HG02885 (cell line): ENCODE data around the gene GFAP.

ENCODE experiments used
- ATAC-seq: cut with Tn5 transposase; IDR thresholded peaks from one replicate; pipeline ENCODE4 v1.9.1; 2021; ENCODE audit warnings: mild to moderate bottlenecking; ENCODE audit not compliant: unreplicated experiment, poor library complexity

Gene GFAP

DNA sequence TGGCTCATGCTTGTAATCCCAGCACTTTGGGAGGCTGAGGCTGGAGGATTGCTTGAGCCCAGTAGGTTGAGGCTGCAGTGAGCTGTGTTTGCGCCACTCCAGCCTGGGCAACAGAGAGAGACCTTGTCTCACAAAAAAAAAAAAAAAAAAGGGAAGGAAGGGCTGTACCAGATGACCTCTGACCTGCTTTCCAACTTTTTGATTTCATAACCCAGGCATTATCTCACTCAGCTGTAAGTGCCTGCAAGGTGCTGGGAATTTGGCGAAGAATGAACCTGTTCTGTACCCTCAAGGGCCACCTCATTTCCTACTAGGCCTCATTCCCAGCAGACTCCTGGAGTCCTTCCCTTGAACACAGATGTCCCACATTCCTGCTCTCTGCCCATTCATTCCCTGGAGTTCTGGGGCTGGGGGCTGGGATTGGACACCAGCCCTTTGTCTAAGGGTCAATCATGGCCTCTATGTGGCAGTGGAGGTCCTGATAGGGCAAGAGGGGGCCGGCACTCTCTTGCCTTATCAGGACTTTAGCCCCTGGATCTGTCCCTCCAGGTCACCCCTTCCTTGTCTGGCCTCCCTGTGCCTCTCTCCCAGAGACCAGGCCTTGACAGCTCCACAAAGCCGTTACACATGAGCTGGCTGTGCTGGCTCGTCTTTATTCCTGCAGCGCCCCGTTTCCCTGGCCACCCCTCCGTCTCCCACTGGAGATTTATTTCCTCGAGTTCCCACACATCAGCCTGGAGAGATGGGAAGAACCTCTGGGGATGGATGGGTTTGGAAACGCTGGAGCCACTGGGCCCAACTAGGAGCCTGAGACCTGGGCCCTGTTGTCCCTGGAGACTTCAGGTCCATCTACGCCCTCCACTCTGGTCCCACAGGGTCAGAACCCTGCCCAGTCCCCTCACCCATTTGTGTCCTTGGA lies 821 bp upstream of the GFAP start:
- no peak for ATAC-seq

DNA sequence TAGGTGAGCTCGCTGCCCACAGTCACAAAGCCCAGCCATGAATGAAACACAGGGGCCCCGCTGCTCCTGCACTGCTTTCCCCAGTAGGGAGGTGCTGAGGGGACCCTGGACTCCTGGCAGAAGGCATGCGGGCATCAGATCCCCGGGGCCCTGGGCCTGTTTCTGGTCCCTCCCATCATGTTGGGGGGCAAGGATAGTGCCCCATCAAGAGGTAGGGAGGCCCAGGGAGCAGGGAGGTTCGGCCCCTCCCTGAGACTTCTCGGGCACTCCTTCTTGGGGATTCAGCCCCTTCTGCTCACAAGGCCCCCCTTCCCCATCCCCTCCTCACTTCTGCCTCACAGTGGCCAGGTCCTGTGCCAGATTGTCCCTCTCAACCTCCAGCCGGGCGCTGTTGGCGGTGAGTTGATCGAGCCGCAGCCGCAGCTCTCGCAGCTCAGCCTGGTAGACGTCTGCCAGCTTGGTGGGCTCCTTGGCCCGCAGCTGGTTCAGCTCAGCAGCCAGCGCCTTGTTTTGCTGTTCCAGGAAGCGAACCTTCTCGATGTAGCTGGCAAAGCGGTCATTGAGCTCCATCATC lies 515 bp downstream of the GFAP start:
- ATAC-seq = no peak

DNA sequence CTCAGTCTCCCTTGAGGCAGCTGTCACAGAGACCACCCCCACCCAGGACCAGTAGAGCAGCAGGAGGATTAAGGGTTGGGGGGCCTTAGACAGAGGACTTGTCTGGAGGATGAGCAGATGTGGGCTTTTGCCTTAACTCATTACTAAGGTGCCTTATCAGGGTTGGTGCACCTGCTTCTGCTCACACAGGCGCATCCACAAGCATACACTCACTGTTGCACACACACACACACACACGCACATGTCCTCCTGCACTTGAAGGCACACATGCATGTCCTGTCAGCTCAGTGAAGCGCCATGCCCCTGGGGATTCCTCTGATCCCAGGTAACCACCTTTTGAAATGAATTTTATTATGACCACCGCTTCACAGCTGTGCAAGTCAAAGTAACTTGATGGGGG lies 1.2 kb downstream of the GFAP start:
- ATAC-seq = no peak

DNA sequence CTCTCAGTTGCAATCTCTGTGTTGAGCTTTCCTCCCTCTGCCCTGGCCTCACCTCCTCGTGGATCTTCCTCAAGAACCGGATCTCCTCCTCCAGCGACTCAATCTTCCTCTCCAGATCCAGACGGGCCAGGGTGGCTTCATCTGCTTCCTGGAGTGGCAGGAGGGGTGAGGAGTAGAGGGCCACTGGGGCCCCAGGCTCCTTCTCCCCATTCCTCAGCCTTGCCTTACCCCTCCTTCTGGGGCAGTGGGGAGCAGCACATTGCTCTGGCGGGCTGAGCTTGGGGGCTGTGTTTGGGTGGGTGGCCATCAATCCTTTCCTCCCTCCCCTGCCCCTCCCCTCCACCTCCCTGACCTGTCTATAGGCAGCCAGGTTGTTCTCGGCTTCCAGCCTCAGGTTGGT lies 1.6 kb downstream of the GFAP start:
- no peak for ATAC-seq

DNA sequence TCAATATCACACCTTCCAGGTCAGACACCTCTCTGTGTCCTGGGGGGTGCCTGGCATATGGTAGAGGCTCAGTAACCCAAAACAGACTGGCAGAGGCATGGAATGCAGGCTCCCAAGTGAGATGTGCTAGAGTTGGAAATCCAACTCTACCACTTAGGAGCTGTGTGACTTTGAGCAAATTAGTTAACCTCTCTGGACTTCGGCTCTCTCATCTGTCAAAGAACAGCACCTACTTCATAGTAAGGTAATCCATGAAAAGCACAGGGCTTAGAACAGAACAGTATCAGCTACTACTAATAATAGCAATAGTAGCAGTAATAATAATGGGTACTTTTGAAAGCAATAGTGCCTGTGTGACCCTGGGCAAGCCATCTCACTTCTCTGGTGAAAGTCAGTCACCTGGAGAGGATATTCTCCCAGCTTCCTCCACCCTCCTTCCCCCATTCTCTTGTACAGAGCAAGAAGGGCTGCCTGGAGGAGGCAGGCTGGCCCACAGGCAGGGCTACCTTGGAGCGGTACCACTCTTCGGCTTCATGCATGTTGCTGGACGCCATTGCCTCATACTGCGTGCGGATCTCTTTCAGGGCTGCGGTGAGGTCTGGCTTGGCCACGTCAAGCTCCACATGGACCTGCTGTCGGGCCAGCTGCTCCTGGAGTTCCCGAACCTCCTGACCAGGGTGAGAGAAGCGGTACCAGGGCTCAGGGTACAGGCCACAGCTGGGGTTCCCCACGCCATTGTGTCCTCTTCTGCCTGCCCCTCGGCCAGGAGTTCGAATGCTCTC lies 2.3 kb downstream of the GFAP start:
- ATAC-seq = no peak

DNA sequence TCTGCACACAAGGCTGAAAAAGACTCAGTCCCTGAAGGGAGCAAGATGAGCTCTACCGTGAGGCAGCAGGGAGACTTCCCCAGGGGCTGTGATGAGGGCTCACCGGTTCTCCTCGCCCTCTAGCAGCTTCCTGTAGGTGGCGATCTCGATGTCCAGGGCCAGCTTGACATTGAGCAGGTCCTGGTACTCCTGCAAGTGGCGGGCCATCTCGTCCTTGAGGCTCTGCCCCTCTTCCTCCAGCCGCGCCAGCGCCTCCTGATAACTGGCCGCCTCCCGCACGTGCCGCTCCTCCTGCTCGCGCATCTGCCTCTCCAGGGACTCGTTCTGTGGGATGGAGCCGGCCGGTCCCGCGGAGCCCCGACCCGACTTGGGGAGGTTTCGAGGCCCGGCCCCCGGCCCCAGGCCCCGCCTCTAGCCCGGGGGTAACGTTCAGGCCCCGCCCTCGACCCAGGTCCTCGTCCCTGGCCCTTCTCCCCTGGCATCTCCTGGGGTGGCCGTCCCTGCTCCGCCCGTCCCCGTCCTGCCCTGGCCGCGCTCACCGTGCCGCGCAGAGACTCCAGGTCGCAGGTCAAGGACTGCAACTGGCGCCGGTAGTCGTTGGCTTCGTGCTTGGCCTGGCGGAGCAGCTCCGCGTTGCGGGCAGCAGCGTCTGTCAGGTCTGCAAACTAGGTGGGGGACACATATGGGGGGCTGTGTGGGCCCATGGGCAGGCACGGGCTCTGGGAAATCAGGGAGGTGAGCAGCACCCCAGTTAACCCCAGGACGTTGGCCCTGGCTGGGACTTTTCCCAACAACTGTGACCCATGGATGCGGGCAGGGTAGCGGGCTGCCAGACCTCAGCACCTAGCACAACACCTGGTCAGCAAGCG lies 3.9 kb downstream of the GFAP start:
- ATAC-seq = no peak

DNA sequence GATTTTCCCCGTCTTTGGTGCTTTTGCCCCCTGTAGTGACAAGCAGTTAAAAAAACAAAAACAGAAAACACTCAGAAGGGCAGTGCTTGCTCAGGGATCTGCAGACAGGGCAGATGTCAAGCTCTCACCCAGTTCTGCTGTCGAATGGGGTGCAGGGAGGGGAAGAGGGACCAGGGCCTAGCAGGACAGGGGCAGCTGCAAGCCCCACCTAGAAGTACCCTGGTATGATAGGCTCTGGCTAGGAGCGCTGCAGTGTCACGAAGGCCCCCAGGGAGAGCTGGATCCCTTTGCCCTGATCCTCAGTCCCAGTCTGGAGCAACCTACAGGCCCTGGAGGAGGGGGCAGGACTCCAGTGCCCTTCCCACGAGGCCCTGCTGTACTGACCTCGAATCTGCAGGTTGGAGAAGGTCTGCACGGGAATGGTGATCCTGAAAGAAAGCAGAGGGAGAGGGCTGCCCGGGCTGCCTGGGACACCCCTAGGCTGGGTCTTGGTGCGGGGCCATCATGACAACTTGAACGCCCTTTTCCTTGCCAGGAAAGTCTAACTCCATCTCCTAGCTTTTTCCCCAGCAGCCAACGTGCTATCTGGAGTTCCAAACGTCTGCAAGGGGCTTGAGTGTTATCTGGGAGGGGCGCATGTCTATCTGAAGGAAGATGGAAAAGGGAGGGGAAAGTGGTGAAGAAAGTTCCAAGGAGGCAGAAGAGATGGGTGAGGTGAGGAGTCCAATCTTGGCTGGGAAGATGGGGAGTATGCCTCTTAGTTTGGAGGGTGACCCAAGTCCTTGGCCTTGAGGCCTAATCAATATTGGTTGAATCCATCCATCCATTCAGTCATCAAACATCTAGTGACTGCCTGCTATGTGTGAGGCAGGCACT lies 4.8 kb downstream of the GFAP start:
- no peak for ATAC-seq

DNA sequence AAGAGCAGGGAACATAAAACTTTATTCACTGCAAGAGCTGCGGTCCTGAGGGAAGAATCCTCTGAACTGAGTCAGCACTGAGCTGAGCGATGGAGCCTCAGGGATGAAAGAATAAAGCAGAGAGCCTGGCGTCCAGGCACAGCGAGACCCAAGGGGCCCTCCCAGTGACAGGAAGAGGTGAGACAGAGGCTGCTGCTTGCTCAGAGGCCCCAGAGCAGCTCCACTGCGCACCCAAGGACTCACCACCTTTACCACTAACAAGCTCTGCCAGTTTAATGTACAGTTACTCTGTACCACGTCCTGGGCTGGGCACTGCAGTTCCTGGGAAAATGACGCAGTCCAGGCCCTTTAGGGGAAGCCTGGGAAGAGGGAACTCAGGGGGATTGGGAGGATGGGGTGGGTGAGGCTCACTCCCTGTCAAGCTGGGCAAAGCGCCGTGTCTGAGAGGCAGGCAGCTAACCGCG lies 5.6 kb downstream of the GFAP start:
- ATAC-seq = no peak

DNA sequence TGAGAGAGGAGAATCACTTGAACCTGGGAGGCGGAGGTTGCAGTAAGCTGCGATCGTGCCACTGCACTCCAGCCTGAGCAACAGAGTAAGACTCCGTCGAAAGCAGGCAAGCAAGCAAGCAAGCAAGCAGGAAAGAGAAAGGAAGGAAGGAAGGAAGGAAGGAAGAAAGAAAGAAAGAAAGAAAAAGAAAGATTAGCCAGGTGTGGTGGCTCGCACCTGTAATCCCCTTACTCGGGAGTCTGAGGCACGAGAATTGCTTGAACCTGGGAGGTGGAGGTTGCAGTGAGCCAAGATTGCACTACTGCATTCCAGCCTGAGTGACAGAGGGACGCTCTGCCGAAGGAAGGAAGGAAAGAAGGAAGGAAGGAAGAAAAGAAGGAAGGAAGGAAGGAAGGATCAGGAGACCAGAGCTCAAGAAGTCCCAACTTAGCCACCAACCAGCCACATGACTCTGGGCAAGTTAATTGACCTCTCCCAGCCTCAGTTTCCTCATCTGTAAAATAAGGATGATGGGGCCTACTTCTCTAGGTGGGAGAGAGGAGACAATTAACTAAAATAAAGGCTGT lies 6.5 kb downstream of the GFAP start:
- ATAC-seq = no peak

DNA sequence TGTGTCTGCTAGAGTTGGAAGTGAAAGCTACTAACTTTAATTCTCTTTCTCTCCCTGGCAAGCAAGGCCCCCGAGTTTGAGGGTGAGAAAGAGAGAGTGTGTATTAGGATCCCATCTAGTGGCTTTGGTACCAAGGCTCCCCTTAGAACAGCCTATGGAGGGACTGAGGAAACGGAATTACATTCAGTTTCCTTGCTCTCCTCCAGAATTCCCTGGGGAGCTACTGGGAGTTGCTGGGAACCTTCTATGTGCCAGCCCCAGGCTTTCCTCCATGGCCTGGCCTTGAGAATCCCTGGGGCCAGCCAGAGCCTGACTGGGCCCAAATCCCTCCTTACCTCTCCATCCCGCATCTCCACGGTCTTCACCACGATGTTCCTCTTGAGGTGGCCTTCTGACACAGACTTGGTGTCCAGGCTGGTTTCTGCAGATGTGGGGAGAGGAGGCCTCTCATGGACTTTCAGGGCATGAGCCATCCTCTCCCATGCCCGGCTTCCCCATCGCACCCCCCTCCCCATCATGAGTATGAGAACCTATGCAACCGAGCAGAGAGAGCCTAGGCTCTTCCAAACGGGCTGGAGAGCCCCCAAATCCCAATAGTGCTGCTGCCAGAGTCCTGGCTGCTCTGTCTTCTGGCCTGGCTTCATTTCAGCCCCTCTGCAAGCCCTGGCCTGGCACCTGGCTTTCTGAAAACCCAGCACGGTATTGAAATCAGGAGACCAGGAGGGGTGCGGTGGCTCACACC lies 7.4 kb downstream of the GFAP start:
- no peak for ATAC-seq

DNA sequence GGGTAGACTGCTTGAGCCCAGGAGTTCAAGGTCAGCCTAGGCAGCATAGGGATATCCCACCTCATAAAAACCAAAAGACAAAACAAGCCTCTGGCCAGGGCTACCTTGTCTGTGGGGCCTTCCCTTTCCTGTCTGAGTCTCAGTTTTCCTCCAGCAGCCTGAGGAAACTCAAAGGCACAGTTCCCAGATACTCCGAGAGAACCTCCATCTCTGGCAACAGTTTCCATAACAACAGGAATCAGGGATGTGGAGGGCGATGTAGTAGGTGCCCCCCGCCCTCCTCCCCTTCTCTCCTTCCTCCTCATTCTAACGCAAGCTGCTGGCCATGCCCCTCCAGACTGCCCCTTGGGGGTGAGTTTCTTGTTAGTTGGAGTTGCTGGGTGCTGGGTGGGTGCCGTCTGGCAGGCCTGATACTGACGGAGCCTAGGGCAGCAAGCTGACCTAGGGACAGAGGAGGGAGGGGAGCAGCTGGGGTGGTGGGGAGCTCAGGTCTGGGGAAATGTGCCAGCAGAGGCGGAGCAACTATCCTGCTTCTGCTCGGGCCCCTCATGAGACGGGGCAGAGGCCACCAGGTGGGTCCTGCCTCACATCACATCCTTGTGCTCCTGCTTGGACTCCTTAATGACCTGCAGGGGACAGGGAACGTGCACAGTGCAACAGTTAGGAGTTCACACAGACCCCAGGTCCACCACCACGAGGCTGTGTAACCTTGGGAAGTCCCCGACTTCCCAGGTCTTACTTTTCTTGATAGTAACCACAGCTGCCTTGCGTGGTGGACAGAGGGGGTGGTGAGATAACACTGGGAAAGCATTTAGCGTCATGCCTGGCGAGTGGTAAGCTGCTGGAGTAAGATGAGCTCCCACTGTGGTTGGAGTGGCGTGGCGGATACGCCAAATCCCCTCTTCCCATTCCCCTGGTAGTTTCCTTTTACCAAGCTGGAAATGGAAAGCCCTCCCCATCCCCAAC lies 8.3 kb downstream of the GFAP start:
- no peak for ATAC-seq

DNA sequence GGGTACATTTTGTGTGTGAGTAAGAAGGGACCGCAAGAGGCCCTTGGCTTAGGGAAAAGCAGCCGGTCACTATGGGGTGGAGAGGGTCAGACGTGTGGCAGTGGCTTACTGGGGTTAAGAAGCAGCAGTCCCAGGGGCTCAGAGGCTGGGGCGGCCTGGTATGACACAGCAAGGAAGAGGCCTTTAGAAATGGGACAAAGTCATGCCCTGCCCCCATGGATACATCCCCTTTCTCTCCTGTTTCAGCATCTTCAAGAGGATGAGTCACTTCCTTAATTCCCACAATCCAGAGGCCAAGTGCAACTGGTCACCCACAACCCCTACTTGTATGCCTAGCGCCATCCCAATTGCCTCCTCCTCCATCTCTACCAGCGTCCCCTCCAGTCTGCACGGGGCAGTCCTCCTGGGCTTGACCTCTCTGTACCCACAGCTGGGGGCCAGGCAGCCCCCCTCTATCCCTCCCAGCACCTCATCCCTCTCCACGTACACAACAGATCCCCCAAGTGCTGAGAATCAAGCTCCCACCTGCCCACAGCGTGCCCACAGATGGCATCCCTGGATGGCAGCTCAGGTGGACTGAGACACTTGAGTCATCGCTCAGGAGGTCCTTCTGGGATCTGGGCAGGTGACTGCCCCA lies 9.2 kb downstream of the GFAP start:
- no peak for ATAC-seq

DNA sequence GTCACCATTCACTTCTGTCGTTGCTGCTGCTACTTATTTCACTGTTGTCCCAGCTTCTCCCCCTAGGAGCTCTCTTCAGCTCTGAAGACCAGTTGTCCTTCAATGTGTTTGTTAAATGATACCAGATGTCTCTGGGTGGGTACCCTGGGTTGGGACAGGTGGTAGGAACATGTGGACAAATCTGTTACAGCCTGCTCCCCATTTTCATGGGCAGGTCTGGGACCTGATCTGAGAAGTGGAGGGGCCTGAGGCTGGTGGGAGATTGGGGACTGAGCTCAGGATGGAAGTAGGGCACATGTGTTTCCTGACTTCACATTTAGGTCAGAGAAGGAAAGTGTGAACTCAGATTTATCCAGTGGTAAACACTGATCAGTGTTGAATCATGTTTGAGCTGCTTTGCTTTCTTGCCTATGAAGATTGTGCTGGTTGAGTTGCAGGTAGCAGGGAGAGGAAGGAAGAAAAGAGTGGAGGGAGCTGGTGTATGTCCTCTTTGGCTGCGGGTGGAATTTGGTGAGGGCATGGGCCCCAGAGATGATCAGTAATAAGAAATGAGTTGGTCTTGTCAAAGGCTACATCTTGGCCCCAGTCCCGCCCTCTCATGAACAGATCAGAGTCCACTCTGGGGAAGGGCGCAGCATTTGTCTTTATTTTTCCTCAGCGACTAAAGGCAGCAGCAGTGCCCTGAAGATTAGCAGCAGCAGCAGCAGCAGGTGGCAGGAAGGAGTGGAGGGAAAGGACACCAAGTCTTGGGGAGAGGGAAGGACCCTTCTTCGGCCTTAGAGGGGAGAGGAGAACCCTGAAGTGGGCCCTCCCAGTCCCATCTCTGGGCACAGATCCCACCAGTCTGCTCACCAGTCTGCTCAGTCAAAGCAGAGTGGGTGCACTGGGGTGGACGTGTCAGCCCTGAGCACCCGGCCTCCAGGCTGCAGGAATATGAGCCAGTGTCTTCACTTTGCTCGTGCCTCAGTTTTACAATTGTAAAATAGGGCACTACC lies 10.0 kb downstream of the GFAP start:
- no peak for ATAC-seq

DNA sequence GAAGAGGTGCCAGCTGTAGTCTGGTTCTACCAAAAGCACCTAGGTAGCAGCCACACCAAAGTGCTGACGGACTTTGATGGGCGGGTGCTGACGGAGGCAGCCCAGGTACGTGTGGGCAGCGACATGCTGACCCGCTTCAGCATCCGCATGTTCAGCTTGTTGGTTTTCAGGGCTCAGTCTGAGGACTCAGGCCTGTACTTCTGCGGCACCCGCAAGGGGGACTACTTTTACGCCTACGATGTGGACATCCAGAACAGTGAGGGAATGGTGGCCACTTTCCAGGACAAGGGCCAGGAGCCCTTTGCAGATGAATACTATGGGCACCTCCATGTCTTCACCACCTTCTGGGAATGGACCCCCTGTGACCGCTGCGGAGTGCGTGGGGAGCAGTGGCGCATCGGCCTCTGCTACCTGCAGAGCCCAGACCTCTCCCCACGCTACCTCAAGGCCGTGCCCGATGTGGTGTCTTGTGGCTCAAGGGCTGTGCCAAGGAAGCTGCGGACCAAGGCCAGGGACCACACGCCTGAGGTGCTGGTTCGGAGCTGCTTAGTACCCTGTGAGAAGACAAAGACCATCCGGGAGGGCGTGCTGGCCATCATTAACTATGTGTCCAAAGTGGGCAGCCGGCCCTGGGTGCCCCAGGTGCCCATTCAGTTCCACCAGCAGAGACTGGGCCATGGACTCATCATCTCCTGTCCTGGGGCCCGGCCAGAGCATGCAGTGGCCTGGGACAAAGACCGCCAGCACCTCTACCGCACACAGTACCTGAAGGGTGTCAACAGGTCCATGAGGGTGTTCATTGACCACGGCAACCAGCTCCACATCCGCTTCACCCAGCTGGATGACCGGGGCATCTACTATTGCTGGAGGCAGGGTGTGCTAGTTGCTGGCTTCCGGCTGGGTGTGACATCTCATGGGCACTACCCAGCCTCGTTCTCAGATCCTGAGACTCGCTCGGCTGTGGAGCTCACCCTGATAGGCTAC lies 11.0 kb downstream of the GFAP start:
- no peak for ATAC-seq
